Pulmonary artery endothelial cell (primary cell): ENCODE data around the gene GPC2. TPM values are rescaled to one million over a fixed set of nuclear protein-coding genes. Genes with fewer than 3 reads are reported as not detected.
"Not testable (repeated sequence)": the region's sequence is repeated elsewhere in the genome, so short reads cannot be mapped to it uniquely, and the experiment has no call there.

Experiments
- DNase-seq: peaks from one replicate; pipeline ENCODE4 v3.0.0-alpha.2; 2011; ENCODE audit warnings: low read depth, low spot score
- total RNA-seq: library from RNA; depleted of rRNA; stranded (reverse); fragments of >200 nt; gene quantifications from 2 replicates; pipeline ENCODE4 v1.2.3, GENCODE V29; 2014

The GPC2 gene
- total RNA-seq, 1 donor from 2014 or later: 4.1 TPM

GRCh38 chr7:100204454-100204853 lies 27.3 kb upstream of the GPC2 start:
- DNase-seq: no peak

DNA sequence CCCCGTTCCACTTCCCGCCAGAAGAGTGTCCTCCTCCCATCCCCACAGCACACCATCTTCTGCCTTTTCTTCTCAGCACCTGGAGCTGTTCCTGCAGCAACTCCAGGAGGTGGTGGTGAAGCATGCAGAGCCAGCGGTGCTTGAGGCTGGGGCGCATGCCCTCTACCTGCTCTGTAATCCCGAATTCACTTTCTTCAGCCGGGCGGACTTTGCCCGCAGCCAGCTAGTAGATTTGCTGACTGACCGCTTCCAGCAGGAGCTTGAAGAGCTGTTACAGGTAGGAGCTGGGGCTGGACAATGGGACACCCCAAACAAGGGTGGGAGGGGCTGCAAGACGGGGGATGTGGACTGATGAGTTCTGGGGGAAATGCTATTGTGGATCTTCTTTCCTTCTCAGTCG lies 23.5 kb upstream of the GPC2 start:
- DNase-seq: no peak

- no peak for DNase-seq
These were observed 21.1 kb upstream of the GPC2 start for GRCh38 chr7:100198266-100198665.

DNA sequence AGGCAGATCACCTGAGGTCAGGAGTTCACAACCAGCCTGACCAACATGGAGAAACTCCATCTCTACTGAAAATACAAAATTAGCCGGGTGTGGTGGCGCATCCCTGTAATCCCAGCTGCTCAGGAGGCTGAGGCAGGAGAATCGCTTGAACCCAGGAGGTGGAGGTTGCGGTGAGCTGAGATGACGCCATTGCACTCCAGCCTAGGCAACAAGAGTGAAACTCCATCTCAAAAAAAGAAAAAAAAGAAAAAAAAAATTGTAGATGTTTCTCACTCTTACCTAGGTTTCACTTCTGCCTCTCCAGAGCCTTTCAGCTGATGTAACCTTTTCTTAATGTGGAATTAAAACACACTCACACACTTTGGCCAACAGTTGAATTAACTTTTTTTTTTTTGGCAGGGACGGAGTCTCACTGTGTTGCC lies 18.7 kb upstream of the GPC2 start:
- not testable (repeated sequence) for DNase-seq

GRCh38 chr7:100195222-100195621 lies 18.0 kb upstream of the GPC2 start:
- DNase-seq: no peak

- DNase-seq: no peak
These were observed 15.8 kb upstream of the GPC2 start for GRCh38 chr7:100192969-100193368.

DNA sequence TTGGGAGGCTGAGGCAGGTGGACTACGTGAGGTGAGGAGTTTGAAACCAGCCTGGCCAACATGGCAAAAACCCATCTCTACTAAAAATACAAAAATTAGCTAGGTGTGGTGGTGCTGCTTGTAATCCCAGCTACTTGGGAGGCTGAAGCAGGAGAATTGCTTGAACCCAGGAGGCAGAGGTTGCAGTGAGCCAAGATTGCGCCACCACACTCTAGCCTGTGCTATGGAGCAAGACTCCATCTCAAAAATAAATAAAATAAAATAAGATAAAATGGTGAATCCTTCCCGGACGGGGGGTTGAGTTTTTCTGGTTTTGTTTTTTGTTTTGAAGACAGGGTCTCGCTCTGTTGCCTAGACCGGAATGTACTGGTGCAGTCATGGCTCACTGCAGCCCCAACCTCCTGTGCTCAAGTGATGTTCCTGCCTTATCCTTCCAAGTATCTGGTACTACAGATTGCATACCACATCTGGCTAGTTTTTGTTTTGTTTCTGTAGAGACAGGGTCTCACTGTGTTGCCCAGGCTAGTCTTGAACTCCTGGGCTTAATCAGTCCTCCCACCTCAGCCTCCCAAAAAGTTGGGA lies 15.2 kb upstream of the GPC2 start:
- DNase-seq: not testable (repeated sequence)

DNA sequence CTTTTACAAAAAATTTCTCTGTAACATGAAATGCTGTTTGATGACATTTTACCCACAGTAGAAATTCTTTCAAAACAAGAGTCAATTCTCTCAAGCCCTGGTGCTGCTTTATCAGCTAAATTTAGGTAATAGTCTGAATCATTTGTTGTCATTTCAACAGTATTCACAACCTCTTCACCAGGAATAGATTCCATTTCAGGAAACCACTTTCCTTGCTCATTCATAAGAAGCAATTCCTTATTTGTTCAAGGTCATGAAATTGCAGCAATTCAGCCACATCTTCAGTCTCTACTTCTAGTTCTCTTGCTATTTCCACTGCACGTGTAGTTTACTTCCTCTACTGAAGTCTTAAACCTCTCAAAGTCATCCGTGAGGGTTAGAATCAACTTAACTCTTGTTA lies 14.6 kb upstream of the GPC2 start:
- no peak for DNase-seq

DNA sequence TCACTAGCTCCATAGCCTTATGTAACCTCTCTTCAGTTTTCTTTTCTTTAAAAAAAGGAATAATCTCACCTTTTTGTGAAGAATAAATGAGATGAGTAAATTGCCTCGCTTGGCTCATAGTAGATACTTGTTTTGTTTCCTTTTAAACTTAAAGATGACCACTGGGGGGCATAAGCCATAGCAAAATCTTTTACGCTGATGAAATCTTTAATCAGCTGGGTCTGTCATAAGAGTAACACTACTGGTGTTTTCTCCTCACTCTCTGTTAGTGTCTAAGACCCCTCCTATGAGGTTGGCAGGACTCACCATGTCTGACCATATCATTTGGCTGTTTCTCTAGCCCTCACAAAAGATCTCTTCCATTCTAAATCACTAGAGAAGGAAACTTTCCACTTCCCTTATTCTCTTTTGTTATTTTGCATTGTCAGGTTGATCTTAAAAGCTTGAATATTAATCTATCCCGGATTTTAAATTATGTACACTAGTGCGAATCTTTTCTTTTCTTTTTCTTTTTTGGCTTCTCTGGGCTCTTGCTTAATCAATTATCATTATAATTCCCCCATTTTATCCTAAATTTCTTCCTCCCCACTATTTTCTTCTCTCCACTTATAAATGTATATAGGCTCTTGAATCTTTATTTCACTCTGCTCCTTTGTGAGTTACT lies 13.0 kb upstream of the GPC2 start:
- DNase-seq: no peak

DNA sequence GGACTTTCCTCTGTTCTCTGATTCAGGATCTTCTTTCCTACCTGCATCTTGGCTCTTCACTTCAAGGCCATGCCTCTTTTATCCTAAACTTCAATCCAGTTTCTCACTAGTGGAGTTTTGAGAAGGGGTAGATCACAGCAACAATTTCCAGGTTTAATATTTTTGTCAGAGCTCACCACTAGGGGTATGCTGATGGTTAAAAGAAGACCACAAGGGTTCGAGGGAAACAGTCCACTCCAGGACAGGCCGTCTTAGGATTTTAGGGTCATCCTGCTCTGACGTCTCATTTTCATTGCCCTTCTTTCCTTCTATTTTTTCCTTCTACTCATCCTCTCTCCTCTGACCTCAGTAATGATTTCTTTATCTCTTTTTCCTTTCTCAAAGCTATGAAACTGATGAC lies 11.9 kb upstream of the GPC2 start:
- no peak for DNase-seq

DNA sequence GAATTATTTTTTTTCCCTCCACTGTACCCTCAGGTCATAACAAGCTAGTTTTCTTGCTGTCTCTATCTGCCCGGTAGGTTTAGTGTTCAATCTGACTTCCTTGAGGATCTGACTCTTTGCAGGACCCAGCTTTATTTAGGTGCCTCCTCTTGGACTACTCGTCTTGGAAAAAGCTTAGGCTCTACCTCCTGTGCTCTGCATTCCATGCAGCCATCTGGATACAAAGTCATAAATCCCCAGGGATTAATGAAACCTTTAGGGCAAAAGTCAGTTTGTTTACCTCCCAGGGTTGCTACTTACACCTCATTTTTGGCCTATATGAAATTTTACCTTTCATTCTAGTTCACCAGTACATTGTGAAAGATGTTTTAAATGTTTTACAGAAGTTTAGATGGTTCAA lies 8.5 kb upstream of the GPC2 start:
- no peak for DNase-seq

DNA sequence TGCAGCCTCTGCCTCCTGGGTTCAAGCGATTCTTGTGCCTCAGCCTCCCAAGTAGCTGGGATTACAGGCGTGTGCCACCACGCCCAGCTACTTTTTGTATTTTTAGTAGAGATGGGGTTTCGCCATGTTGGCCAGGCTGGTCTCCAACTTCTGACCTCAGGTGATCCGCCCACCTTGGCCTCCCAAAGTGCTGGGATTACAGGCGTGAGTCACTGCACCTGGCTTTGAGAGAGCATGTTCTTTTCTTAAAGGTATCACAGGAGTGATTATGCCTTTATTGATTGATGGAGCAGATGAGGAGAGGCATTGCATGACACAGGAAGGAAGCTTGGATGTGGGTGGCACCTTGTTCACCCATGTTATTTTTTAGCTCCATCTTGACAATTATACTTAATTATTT lies 5.9 kb upstream of the GPC2 start:
- not testable (repeated sequence) for DNase-seq

- DNase-seq: not testable (repeated sequence)
These were observed 5.4 kb upstream of the GPC2 start for GRCh38 chr7:100182616-100183015.

DNA sequence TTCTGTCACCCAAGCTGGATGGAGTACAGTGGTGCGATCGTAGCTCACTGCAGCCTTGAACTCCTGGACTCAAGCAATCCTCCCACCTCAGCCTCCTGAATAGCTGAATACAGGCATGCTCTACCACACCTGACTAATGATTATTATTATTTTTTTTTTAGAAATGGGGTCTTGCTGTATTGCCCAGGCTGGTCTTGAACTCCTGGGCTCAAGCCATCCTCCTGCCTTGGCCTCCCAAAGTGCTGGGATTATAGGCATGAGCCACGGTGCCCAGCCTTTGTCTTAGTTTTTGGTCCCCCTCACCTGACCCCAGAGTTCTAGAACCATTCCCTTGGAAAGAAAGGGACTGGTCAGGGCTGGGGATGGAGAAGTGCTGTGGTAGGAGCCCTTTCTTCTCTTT lies 2.9 kb upstream of the GPC2 start:
- not testable (repeated sequence) for DNase-seq

- DNase-seq: no peak
These were observed 811 bp downstream of the GPC2 start for GRCh38 chr7:100176096-100177044.

GRCh38 chr7:100175296-100175935 lies 1.8 kb downstream of the GPC2 start:
- no peak for DNase-seq

- no peak for DNase-seq
These were observed 2.6 kb downstream of the GPC2 start for GRCh38 chr7:100174582-100174981.

GRCh38 chr7:100173806-100174495 lies 3.2 kb downstream of the GPC2 start:
- no peak for DNase-seq

- no peak for DNase-seq
These were observed 5.3 kb downstream of the GPC2 start for GRCh38 chr7:100171840-100172239.

- DNase-seq: no peak
These were observed 6.0 kb downstream of the GPC2 start for GRCh38 chr7:100171087-100171681.
